HG03354 (cell line): ENCODE data around the gene MGST3.
"Not testable (repeated sequence)": the region's sequence is repeated elsewhere in the genome, so short reads cannot be mapped to it uniquely, and the experiment has no call there.

ENCODE experiments used
- ATAC-seq: cut with Tn5 transposase; IDR thresholded peaks from one replicate; pipeline ENCODE4 v1.9.1; 2021; ENCODE audit warnings: mild to moderate bottlenecking; ENCODE audit not compliant: unreplicated experiment, poor library complexity, severe bottlenecking

MGST3 gene

GRCh38 chr1:165688046-165688445, 57.0 kb downstream of the MGST3 start:
- no peak for ATAC-seq

GRCh38 chr1:165695031-165695430, 64.0 kb downstream of the MGST3 start:
- ATAC-seq, result no peak

GRCh38 chr1:165696625-165697100, 65.6 kb downstream of the MGST3 start:
- ATAC-seq, result no peak

DNA sequence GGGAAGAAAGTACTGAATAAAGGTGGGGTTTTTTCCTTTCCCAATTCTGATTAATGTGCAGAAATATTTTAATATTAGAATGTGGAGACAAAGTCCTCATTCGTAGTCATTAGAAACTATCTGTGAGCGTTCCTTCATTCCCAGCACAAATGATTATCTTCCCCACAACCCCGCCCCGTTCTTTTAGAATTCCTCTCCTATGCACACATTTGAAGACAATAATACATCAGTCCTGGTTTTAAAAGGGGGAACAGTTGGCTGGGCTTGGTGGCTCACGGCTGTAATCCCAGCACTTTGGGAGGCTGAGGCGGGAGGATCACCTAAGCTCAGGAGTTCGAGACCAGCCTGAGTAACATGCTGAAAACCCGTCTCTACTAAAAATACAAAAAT, 66.5 kb downstream of the MGST3 start:
- ATAC-seq, result no peak

DNA sequence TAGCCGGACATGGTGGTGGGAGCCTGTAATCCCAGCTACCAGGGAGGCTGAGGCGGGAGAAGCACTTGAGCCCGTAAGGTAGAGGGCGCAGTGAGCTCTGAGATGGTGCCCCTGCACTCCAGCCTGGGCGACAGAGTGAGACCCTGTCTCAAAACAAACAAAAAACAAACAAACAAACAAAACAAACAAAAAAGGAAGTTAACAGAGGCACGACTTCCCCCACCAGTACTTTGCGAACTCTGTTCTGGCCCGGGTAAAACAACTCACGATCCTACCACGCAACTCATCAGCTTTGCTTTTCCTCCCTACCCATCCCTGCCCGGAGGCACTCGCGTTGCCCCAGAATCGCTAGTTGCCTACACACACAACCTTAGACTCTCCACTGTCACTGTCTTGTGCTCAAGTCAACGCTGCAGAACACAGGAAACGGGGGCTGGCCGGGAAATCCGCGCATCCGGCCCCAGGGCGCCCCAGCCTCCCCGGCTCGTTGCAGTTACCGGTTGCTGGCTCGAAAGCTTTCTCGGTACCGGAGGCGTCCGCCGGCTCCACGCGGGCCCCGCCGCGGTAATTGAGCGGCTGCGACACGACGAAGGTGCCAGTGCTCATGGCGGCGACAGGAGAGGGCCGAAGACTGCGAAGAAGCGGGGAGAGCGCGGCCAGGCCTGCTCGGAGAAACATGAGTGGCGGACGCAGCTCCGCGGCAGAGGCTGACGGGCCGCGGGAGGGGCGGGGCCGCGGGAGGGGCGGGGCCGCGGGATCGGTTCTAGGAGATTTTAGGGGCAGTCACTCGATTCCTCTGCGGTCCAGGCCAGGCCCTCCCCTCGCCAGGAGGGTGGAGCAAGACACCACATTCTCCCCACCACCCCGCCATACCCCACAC, 67.1 kb downstream of the MGST3 start, which contains the start of gene ALDH9A1:
Gene ALDH9A1, minus strand, starts transcription at position 682 of the 880 bp plus-strand sequence. Its CDS starts 4 bp downstream, at position 678.
- peak; percentile 92 for ATAC-seq

DNA sequence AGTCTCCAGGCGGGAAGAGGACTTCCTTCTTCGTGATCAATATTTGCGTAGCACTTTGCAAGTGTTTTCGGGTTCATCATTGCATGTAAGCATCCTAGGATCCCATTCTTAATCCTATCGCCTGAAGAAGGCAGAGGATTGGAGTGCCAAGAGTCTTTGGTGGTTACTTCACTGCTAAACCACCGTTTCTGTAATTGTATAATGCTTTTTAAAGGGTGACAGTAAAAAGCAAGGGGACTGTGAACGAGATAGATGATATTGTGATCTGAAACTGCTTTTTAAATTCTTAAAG, 67.7 kb downstream of the MGST3 start:
- ATAC-seq, result no peak

- no peak for ATAC-seq
Measured at GRCh38 chr1:165699577-165699976, 68.5 kb downstream of the MGST3 start.

DNA sequence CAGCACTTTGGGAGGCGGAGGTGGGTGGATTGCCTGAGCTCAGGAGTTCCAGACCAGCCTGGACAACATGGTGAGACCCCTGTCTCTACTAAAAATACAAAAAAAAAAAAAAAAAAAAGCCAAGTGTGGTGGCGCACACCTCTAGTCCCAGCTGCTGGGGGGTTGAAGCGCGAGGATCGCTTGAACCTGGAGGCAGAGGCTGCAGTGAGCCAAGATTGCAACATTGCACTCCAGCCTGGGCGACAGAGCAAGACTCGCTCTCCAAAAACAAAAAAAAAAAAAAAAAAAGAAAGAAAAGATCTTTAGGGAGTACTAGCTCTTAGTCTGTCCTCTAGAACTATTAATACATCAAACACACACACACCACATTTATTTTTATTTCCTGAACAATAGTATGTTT, 70.9 kb downstream of the MGST3 start:
- ATAC-seq, result not testable (repeated sequence)

GRCh38 chr1:165703648-165704047, 72.6 kb downstream of the MGST3 start:
- no peak for ATAC-seq
